NT2/D1 (cell line): ENCODE measurements around the gene RRAGC.

Source experiments
- YY1 ChIP-seq: IDR thresholded peaks from 2 replicates; pipeline ENCODE4 v1.6.1; 2011; ENCODE audit not compliant: insufficient read length, insufficient read depth
- ZNF274 ChIP-seq: IDR thresholded peaks from 2 replicates; pipeline ENCODE4 v1.6.1; 2011; ENCODE audit warnings: mild to moderate bottlenecking, low read depth, low read length

DNA sequence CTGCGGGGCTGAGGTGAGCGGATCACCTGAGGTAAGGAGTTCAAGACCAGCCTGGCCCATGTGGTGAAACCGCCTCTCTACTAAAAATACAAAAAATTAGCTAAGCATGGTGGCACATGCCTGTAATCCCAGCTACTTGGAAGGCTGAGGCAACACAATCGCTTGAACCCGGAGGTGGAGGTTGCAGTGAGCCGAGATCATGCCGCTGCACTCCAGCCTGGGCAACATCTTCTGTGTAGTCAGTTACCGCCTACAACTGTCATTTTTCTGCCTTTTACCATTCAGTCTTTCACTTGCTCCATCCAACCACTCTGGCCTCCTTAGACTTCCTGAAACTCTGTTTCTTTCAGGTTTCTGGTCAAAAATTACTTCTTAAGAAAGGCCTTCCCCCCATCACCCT, 11.4 kb upstream of the RRAGC start:
- TF ChIP-seq YY1 (no peak), ZNF274 (no peak)
